Measurements from ENCODE around the gene PCDHA4. TPM values are rescaled to one million over a fixed set of nuclear protein-coding genes. Genes with fewer than 3 reads are reported as not detected.

PCDHA4 gene
- total and polyA plus RNA-seq, 9 of the 15 experiments (the other 6 are each of a cell fraction or from before 2014, with no cell fraction given) = not detected

DNA sequence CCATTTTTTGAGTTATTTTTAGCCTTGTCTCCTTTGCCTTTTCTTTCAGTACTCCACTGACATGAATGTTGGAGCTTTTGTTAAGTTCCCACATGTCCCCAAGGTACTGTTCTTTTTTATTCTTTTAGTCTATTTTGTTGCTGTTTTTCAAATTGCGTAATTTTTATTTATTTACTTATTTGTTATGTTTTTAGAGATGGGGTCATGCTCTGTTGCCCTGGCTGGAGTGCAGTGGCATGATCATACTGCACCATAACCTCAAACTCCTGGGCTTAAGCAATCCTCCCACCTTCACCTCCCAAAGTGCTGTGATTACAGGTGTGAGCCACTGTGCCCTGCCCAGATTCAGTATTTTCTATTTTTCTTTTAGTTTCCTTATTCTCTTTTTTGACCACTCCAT is 26.4 kb upstream of the PCDHA4 start:
- H3K27me3 ChIP-seq (ENCODE audit: control insufficient read depth in 2 of 2, insufficient read depth in 2 of 2, low read length in 2 of 2) = no peaks in the 10 kb centered on the region
- TF ChIP-seq GTF2F1 (IDR thresholded peaks at IDR 0.05; ENCODE audit: low read depth, low read length) = no peak
- no peak for TF ChIP-seq TCF3 (CRISPR knock-in tag; IDR thresholded peaks at IDR 0.05)
- no peak for TF ChIP-seq ETV6 (IDR thresholded peaks at IDR 0.05; ENCODE audit: borderline replicate concordance in 1 of 2, low read depth in 2 of 2, low read length in 1 of 2)
- no peak for TF ChIP-seq ETV6 (CRISPR knock-in tag; IDR thresholded peaks at IDR 0.05; ENCODE audit: borderline replicate concordance)
- TF ChIP-seq BCL6 (CRISPR knock-in tag; IDR thresholded peaks at IDR 0.05) = no peak
- TF ChIP-seq ZBTB5 (IDR thresholded peaks at IDR 0.05) = no peak
- TF ChIP-seq, protein P1, sequence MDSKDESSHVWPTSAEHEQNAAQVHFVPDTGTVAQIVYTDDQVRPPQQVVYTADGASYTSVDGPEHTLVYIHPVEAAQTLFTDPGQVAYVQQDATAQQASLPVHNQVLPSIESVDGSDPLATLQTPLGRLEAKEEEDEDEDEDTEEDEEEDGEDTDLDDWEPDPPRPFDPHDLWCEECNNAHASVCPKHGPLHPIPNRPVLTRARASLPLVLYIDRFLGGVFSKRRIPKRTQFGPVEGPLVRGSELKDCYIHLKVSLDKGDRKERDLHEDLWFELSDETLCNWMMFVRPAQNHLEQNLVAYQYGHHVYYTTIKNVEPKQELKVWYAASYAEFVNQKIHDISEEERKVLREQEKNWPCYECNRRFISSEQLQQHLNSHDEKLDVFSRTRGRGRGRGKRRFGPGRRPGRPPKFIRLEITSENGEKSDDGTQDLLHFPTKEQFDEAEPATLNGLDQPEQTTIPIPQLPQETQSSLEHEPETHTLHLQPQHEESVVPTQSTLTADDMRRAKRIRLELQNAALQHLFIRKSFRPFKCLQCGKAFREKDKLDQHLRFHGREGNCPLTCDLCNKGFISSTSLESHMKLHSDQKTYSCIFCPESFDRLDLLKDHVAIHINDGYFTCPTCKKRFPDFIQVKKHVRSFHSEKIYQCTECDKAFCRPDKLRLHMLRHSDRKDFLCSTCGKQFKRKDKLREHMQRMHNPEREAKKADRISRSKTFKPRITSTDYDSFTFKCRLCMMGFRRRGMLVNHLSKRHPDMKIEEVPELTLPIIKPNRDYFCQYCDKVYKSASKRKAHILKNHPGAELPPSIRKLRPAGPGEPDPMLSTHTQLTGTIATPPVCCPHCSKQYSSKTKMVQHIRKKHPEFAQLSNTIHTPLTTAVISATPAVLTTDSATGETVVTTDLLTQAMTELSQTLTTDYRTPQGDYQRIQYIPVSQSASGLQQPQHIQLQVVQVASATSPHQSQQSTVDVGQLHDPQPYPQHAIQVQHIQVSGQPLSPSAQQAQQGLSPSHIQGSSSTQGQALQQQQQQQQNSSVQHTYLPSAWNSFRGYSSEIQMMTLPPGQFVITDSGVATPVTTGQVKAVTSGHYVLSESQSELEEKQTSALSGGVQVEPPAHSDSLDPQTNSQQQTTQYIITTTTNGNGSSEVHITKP (IDR thresholded peaks at IDR 0.05; ENCODE audit: partially characterized antibody) = no peak
- no peak for TF ChIP-seq RBM22 (IDR thresholded peaks at IDR 0.05; ENCODE audit: low read depth, low read length, poor library complexity, severe bottlenecking)
- TF ChIP-seq SPI1 (IDR thresholded peaks at IDR 0.05; ENCODE audit: borderline replicate concordance, low read depth, low read length) = no peak
- TF ChIP-seq CC2D1A (IDR thresholded peaks at IDR 0.05) = no peak
- no peak for TF ChIP-seq ZFP91 (CRISPR knock-in tag; IDR thresholded peaks at IDR 0.05)
- TF ChIP-seq, protein P2, sequence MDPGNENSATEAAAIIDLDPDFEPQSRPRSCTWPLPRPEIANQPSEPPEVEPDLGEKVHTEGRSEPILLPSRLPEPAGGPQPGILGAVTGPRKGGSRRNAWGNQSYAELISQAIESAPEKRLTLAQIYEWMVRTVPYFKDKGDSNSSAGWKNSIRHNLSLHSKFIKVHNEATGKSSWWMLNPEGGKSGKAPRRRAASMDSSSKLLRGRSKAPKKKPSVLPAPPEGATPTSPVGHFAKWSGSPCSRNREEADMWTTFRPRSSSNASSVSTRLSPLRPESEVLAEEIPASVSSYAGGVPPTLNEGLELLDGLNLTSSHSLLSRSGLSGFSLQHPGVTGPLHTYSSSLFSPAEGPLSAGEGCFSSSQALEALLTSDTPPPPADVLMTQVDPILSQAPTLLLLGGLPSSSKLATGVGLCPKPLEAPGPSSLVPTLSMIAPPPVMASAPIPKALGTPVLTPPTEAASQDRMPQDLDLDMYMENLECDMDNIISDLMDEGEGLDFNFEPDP (CRISPR knock-in tag; IDR thresholded peaks at IDR 0.05) = no peak
- TF ChIP-seq ZSCAN32 (CRISPR knock-in tag; IDR thresholded peaks at IDR 0.05) = no peak
- TF ChIP-seq HDAC2 (IDR thresholded peaks at IDR 0.05) = no peak
- no peak for TF ChIP-seq BRF1 (IDR thresholded peaks at IDR 0.05; ENCODE audit: borderline replicate concordance, extremely low read depth, insufficient read length)
- no peak for TF ChIP-seq BRD4 (IDR thresholded peaks at IDR 0.05)

More for the DNA sequence above, 26.4 kb upstream of the PCDHA4 start:
- ChIA-PET POLR2A (interaction anchor here (1.0 kb wide), 1 partner anchor 14 kb away, joined by 3 read pairs; the partner anchor contains the start of gene PCDHA2), CTCF (ENCODE audit: low intra/inter-chr PET ratio) (no interaction called here)
- no peaks in the 10 kb centered on the region for H3K36me3 ChIP-seq (ENCODE audit: control insufficient read depth, insufficient read depth, low read length)
- H3K79me2 ChIP-seq (ENCODE audit: control insufficient read depth, insufficient read depth, low read length) = no peaks in the 10 kb centered on the region
- ATAC-seq = no peak
- no peaks in the 10 kb centered on the region for H3K9me3 ChIP-seq (replicated peaks; ENCODE audit: control insufficient read depth, insufficient read depth, low read depth, low read length)
- BruUV-seq (replicated peaks) = no TSS peak
- H3K9me1 ChIP-seq (ENCODE audit: control insufficient read depth, insufficient read depth, low read length) = no peaks in the 10 kb centered on the region
- no peak for DNase-seq (ENCODE audit: extremely low read depth in 1 of 4, low spot score in 3 of 4)
- no peak overlapping the region for H3K9ac ChIP-seq (ENCODE audit: insufficient read depth in 1 of 2, low read depth in 2 of 2, low read length in 2 of 2)
- in situ Hi-C loops (cut with MboI) (no loop called here), intact Hi-C loops (cut with micrococcal nuclease) (no loop called here)
- no peak for FAIRE-seq
- H3K4me3 ChIP-seq = no peak overlapping the region
- no peak overlapping the region for H2AFZ ChIP-seq (ENCODE audit: low read depth, low read length)
- H3K4me2 ChIP-seq (ENCODE audit: insufficient read depth, low read length) = no peak overlapping the region
- 6% methylated on average over 1 of the region's 1 CpG for WGBS (ENCODE audit: insufficient coverage, low coverage, missing lambda C conversion rate)
- no peaks in the 10 kb centered on the region for H4K20me1 ChIP-seq (replicated peaks; ENCODE audit: control insufficient read depth, insufficient read depth, low read length)
- H3K27ac ChIP-seq (ENCODE audit: extremely low read depth, low read depth, low read length) = no peak overlapping the region
- H3K4me1 ChIP-seq (replicated peaks in 1 of 2; ENCODE audit: control insufficient read depth in 2 of 2, insufficient read depth in 2 of 2, low read length in 2 of 2) = no peaks in the 10 kb centered on the region; a peak in 1 of 5 replicates

Measured in K562 (cell line).